Activated naive CD8-positive, alpha-beta T cell treated with anti-CD3 and anti-CD28 coated beads for 36 hours (primary cell): ENCODE results near the gene NEU2. TPM values are rescaled to one million over a fixed set of nuclear protein-coding genes. Genes with fewer than 3 reads are reported as not detected.

Experiments
- DNase-seq: peaks from one replicate; pipeline ENCODE4 v3.0.0; 2021
- H3K27ac Mint-ChIP-seq: one replicate; pipeline ENCODE4 v1.8.0; 2022; ENCODE audit warnings: mild to moderate bottlenecking, moderate library complexity, mixed read lengths
- H3K27me3 Mint-ChIP-seq: one replicate; pipeline ENCODE4 v1.8.0; 2022; ENCODE audit warnings: mild to moderate bottlenecking, mixed read lengths
- H3K36me3 Mint-ChIP-seq: one replicate; pipeline ENCODE4 v1.8.0; 2021; ENCODE audit warnings: mild to moderate bottlenecking, mixed read lengths
- H3K4me1 Mint-ChIP-seq: one replicate; pipeline ENCODE4 v1.8.0; 2021; ENCODE audit warnings: mixed read lengths
- H3K4me3 Mint-ChIP-seq: one replicate; pipeline ENCODE4 v1.8.0; 2022; ENCODE audit warnings: mild to moderate bottlenecking, moderate library complexity, mixed read lengths
- H3K9me3 Mint-ChIP-seq: one replicate; pipeline ENCODE4 v1.8.0; 2022; ENCODE audit warnings: mixed read lengths
- total RNA-seq, 2 experiments: library from RNA; stranded (reverse); gene quantifications; one replicate each; pipeline ENCODE4 v1.2.3, GENCODE V29; 2021

The NEU2 gene
- total RNA-seq, 2 experiments from 2014 or later: not detected

- H3K36me3 Mint-ChIP-seq: no peaks in the 10 kb centered on the region
- peaks cover 6% of the 10 kb centered on the region for H3K4me1 Mint-ChIP-seq
- H3K27me3 Mint-ChIP-seq: peaks cover 6% of the 10 kb centered on the region
- H3K4me3 Mint-ChIP-seq: no peak overlapping the region
- H3K9me3 Mint-ChIP-seq: no peaks in the 10 kb centered on the region
- H3K27ac Mint-ChIP-seq: no peak overlapping the region
- DNase-seq: peak; percentile 65
Measured at GRCh38 chr2:233053928-233054784, 21.7 kb downstream of the NEU2 start.

GRCh38 chr2:233055362-233055761 is 22.9 kb downstream of the NEU2 start:
- H3K9me3 Mint-ChIP-seq: no peaks in the 10 kb centered on the region
- no peaks in the 10 kb centered on the region for H3K36me3 Mint-ChIP-seq
- peaks cover 6% of the 10 kb centered on the region for H3K27me3 Mint-ChIP-seq
- no peak for DNase-seq
- no peak overlapping the region for H3K4me3 Mint-ChIP-seq
- H3K4me1 Mint-ChIP-seq: peaks cover 4% of the 10 kb centered on the region
- H3K27ac Mint-ChIP-seq: no peak overlapping the region

- DNase-seq: no peak
- Mint-ChIP-seq H3K36me3 (peaks cover 2% of the 10 kb centered on the region), H3K4me3 (no peak overlapping the region), H3K4me1 (peaks cover 9% of the 10 kb centered on the region), H3K9me3 (no peaks in the 10 kb centered on the region), H3K27ac (no peak overlapping the region), H3K27me3 (peaks cover 6% of the 10 kb centered on the region)
Measured at GRCh38 chr2:233056961-233057605, 24.6 kb downstream of the NEU2 start.

- no peak for DNase-seq
- Mint-ChIP-seq H3K27me3 (peaks cover 3% of the 10 kb centered on the region), H3K27ac (peak overlapping the region; percentile 98), H3K4me1 (peaks cover 23% of the 10 kb centered on the region), H3K9me3 (no peaks in the 10 kb centered on the region), H3K4me3 (peak overlapping the region; percentile 36), H3K36me3 (peaks cover 9% of the 10 kb centered on the region)
Measured at GRCh38 chr2:233058717-233059546, 26.5 kb downstream of the NEU2 start.

GRCh38 chr2:233059547-233059796 is 27.0 kb downstream of the NEU2 start:
- H3K4me3 Mint-ChIP-seq: peak overlapping the region; percentile 97
- H3K4me1 Mint-ChIP-seq: peaks cover 24% of the 10 kb centered on the region
- H3K27ac Mint-ChIP-seq: peak overlapping the region; percentile 98
- no peaks in the 10 kb centered on the region for H3K27me3 Mint-ChIP-seq
- H3K9me3 Mint-ChIP-seq: no peaks in the 10 kb centered on the region
- peaks cover 9% of the 10 kb centered on the region for H3K36me3 Mint-ChIP-seq
- no peak for DNase-seq

- H3K4me1 Mint-ChIP-seq: peaks cover 29% of the 10 kb centered on the region
- H3K27me3 Mint-ChIP-seq: no peaks in the 10 kb centered on the region
- peak within 1 kb of the TSS; percentile 97 for H3K4me3 Mint-ChIP-seq
- H3K9me3 Mint-ChIP-seq: no peaks in the 10 kb centered on the region
- peaks cover 9% of the 10 kb centered on the region for H3K36me3 Mint-ChIP-seq
- DNase-seq: peak; percentile 77
- H3K27ac Mint-ChIP-seq: peak within 1 kb of the TSS; percentile 98
Measured at GRCh38 chr2:233059797-233060500, 27.5 kb downstream of the NEU2 start, which contains the start of gene INPP5D. TSS of gene INPP5D (plus strand) at chr2:233060342. CDS start at chr2:233060479, 137 bp downstream.

- peaks cover 31% of the 10 kb centered on the region for H3K4me1 Mint-ChIP-seq
- H3K27ac Mint-ChIP-seq: peak overlapping the region; percentile 98
- H3K36me3 Mint-ChIP-seq: peaks cover 12% of the 10 kb centered on the region
- H3K4me3 Mint-ChIP-seq: peak overlapping the region; percentile 97
- H3K27me3 Mint-ChIP-seq: no peaks in the 10 kb centered on the region
- no peak for DNase-seq
- H3K9me3 Mint-ChIP-seq: no peaks in the 10 kb centered on the region
Measured at GRCh38 chr2:233060501-233060979, 28.1 kb downstream of the NEU2 start.

GRCh38 chr2:233060980-233061590 is 28.6 kb downstream of the NEU2 start:
- Mint-ChIP-seq H3K27me3 (no peaks in the 10 kb centered on the region), H3K4me1 (peaks cover 32% of the 10 kb centered on the region), H3K9me3 (no peaks in the 10 kb centered on the region), H3K4me3 (peak overlapping the region; percentile 97), H3K27ac (peak overlapping the region; percentile 98), H3K36me3 (peaks cover 14% of the 10 kb centered on the region)
- DNase-seq: peak; percentile 50

- Mint-ChIP-seq H3K27ac (peak overlapping the region; percentile 98), H3K9me3 (no peaks in the 10 kb centered on the region), H3K4me3 (peak overlapping the region; percentile 97), H3K4me1 (peaks cover 37% of the 10 kb centered on the region), H3K27me3 (no peaks in the 10 kb centered on the region), H3K36me3 (peaks cover 19% of the 10 kb centered on the region)
- DNase-seq: peak; percentile 55
Measured at GRCh38 chr2:233061591-233062450, 29.3 kb downstream of the NEU2 start.

GRCh38 chr2:233062451-233062850 is 30.0 kb downstream of the NEU2 start:
- peaks cover 42% of the 10 kb centered on the region for H3K4me1 Mint-ChIP-seq
- H3K4me3 Mint-ChIP-seq: peak overlapping the region; percentile 97
- H3K9me3 Mint-ChIP-seq: no peaks in the 10 kb centered on the region
- no peaks in the 10 kb centered on the region for H3K27me3 Mint-ChIP-seq
- DNase-seq: no peak
- H3K27ac Mint-ChIP-seq: peak overlapping the region; percentile 98
- H3K36me3 Mint-ChIP-seq: peaks cover 26% of the 10 kb centered on the region

GRCh38 chr2:233062946-233063268 is 30.4 kb downstream of the NEU2 start:
- peaks cover 42% of the 10 kb centered on the region for H3K4me1 Mint-ChIP-seq
- H3K9me3 Mint-ChIP-seq: no peaks in the 10 kb centered on the region
- peaks cover 28% of the 10 kb centered on the region for H3K36me3 Mint-ChIP-seq
- peak overlapping the region; percentile 98 for H3K27ac Mint-ChIP-seq
- no peak for DNase-seq
- H3K4me3 Mint-ChIP-seq: peak overlapping the region; percentile 97
- H3K27me3 Mint-ChIP-seq: no peaks in the 10 kb centered on the region

GRCh38 chr2:233063269-233063975 is 30.9 kb downstream of the NEU2 start:
- peak; percentile 28 for DNase-seq
- Mint-ChIP-seq H3K4me3 (peak overlapping the region; percentile 97), H3K36me3 (peaks cover 29% of the 10 kb centered on the region), H3K27me3 (no peaks in the 10 kb centered on the region), H3K9me3 (no peaks in the 10 kb centered on the region), H3K4me1 (peaks cover 43% of the 10 kb centered on the region), H3K27ac (peak overlapping the region; percentile 98)

GRCh38 chr2:233063976-233064411 is 31.5 kb downstream of the NEU2 start:
- no peaks in the 10 kb centered on the region for H3K27me3 Mint-ChIP-seq
- peaks cover 47% of the 10 kb centered on the region for H3K4me1 Mint-ChIP-seq
- H3K27ac Mint-ChIP-seq: no peak overlapping the region
- peak overlapping the region; percentile 97 for H3K4me3 Mint-ChIP-seq
- H3K36me3 Mint-ChIP-seq: peaks cover 34% of the 10 kb centered on the region
- no peaks in the 10 kb centered on the region for H3K9me3 Mint-ChIP-seq
- no peak for DNase-seq
